Measurements from ENCODE around the gene SPRR2A.
"Not testable (repeated sequence)": the region's sequence is repeated elsewhere in the genome, so short reads cannot be mapped to it uniquely, and the experiment has no call there.

Gene SPRR2A

DNA sequence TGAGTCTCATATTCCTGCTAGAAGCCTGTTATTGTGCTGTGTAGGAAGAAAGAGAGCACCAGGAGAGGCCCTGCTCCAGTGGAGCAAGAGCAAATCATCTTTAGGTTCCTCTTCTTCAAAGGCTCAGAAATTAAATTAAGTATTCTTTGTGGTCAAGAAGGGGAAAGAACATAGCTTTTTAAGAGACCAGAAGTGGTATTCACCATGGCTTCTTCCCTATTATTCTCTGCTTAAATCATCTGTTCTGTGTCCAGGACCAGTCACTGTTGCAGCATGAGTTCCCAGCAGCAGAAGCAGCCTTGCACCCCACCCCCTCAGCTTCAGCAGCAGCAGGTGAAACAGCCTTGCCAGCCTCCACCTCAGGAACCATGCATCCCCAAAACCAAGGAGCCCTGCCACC, 25.2 kb downstream of the SPRR2A start:
- no peak for TF ChIP-seq CTCF (IDR thresholded peaks at IDR 0.05; ENCODE audit: low read depth, low read length)
- Histone ChIP-seq H3K4me3 (ENCODE audit: low read depth, low read length) (no peak overlapping the region), H3K9me3 (ENCODE audit: severe bottlenecking) (peaks cover 8% of the 10 kb centered on the region), H3K27ac (no peak overlapping the region), H3K27me3 (ENCODE audit: insufficient read depth, low read depth, severe bottlenecking) (no peaks in the 10 kb centered on the region), H3K36me3 (no peaks in the 10 kb centered on the region)
- DNase-seq = no peak

GRCh38 chr1:153030895-153031294, 26.4 kb downstream of the SPRR2A start, which contains the start of gene SPRR1B:
Gene SPRR1B, plus strand, starts transcription at chr1:153031203. Its CDS starts 1,143 bp downstream, at chr1:153032346.
- no peaks in the 10 kb centered on the region for H3K36me3 ChIP-seq
- no peak for DNase-seq
- no peak within 1 kb of the TSS for H3K4me3 ChIP-seq (ENCODE audit: low read depth, low read length)
- TF ChIP-seq CTCF (IDR thresholded peaks at IDR 0.05; ENCODE audit: low read depth, low read length) = no peak
- H3K9me3 ChIP-seq (ENCODE audit: severe bottlenecking) = peaks cover 8% of the 10 kb centered on the region
- H3K27ac ChIP-seq = peak within 1 kb of the TSS; percentile 86
- H3K27me3 ChIP-seq (ENCODE audit: insufficient read depth, low read depth, severe bottlenecking) = no peaks in the 10 kb centered on the region

GRCh38 chr1:153028766-153029165, 28.5 kb downstream of the SPRR2A start:
- H3K27me3 ChIP-seq (ENCODE audit: insufficient read depth, low read depth, severe bottlenecking) = no peaks in the 10 kb centered on the region
- peak overlapping the region; percentile 86 for H3K27ac ChIP-seq
- peaks cover 8% of the 10 kb centered on the region for H3K9me3 ChIP-seq (ENCODE audit: severe bottlenecking)
- peak; percentile 90 for DNase-seq
- no peaks in the 10 kb centered on the region for H3K36me3 ChIP-seq
- no peak for TF ChIP-seq CTCF (IDR thresholded peaks at IDR 0.05; ENCODE audit: low read depth, low read length)
- H3K4me3 ChIP-seq (ENCODE audit: low read depth, low read length) = no peak overlapping the region

DNA sequence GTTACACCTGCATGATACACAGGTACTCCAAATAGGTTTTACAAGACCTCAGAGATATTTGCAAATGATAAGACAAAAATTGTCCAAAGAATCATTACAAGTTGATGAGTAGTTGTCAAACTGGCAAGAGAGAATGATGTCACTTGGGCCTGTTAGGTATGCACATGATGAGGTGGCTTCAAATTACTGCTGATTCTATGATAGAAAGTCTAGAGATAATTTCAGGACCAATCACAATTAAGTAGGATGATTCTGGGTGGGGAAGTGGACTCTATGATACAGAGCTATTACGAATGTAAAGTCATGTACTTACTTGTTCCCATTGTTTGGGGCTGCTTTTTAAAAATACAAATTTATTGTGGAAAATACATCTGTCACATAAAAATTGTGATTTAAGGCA, 31.5 kb downstream of the SPRR2A start:
- Histone ChIP-seq H3K36me3 (no peaks in the 10 kb centered on the region), H3K9me3 (ENCODE audit: severe bottlenecking) (peaks cover 11% of the 10 kb centered on the region), H3K4me3 (ENCODE audit: low read depth, low read length) (no peak overlapping the region), H3K27ac (no peak overlapping the region), H3K27me3 (ENCODE audit: insufficient read depth, low read depth, severe bottlenecking) (no peaks in the 10 kb centered on the region)
- DNase-seq = no peak
- TF ChIP-seq CTCF (IDR thresholded peaks at IDR 0.05; ENCODE audit: low read depth, low read length) = no peak

- peak; percentile 2 for DNase-seq
- H3K36me3 ChIP-seq = no peaks in the 10 kb centered on the region
- H3K27me3 ChIP-seq (ENCODE audit: insufficient read depth, low read depth, severe bottlenecking) = no peaks in the 10 kb centered on the region
- H3K27ac ChIP-seq = no peak overlapping the region
- no peak overlapping the region for H3K4me3 ChIP-seq (ENCODE audit: low read depth, low read length)
- no peak for TF ChIP-seq CTCF (IDR thresholded peaks at IDR 0.05; ENCODE audit: low read depth, low read length)
- peaks cover 15% of the 10 kb centered on the region for H3K9me3 ChIP-seq (ENCODE audit: severe bottlenecking)
These were observed 32.9 kb downstream of the SPRR2A start for GRCh38 chr1:153024413-153024812.

- no peak overlapping the region for H3K4me3 ChIP-seq (ENCODE audit: low read depth, low read length)
- no peaks in the 10 kb centered on the region for H3K36me3 ChIP-seq
- no peaks in the 10 kb centered on the region for H3K27me3 ChIP-seq (ENCODE audit: insufficient read depth, low read depth, severe bottlenecking)
- no peak for TF ChIP-seq CTCF (IDR thresholded peaks at IDR 0.05; ENCODE audit: low read depth, low read length)
- peaks cover 13% of the 10 kb centered on the region for H3K9me3 ChIP-seq (ENCODE audit: severe bottlenecking)
- DNase-seq = peak; percentile 8
- H3K27ac ChIP-seq = no peak overlapping the region
These were observed 34.2 kb downstream of the SPRR2A start for GRCh38 chr1:153023109-153023508.

DNA sequence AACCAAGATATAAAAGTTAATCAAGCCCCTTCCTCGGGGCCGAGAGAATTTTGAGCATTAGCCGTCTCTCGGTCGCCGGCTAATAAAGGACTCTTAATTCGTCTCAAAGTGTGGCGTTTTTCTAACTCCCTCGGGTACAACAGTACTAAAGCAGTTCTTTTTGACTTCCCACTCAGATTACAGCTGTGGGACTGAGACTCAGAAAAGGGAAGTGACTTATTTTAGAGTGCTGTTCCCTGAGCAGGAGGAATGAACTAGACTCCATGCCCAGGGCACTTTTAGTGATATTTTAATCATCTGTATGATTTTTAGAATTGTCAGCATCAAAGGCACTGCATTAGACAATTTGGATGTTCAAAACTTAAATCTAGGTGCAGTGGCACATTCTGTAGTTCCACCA, 35.0 kb downstream of the SPRR2A start:
- DNase-seq = peak; percentile 2
- H3K9me3 ChIP-seq (ENCODE audit: severe bottlenecking) = peaks cover 16% of the 10 kb centered on the region
- H3K36me3 ChIP-seq; H3K4me3 ChIP-seq (ENCODE audit: low read depth, low read length); H3K27me3 ChIP-seq (ENCODE audit: insufficient read depth, low read depth, severe bottlenecking); H3K27ac ChIP-seq: not testable (repeated sequence)

DNA sequence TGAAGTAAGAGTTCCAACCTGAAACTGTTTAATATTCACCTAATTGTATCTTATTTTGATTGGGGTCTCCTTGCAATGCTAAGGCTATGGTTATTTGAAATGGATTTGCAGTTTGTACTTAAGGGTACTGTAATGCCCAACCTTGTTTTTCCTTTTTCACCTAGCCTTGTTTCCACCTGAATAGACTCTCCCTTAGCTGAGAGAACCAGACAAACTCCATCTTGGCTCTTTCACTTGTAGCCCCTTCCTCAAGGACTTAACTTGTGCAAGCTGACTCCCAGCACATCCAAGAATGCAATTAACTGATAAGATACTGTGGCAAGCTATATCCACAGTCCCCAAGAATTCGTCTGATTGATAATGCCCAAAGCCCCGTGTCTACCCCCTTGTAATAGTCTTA, 35.5 kb downstream of the SPRR2A start:
- not testable (repeated sequence) for DNase-seq; H3K36me3 ChIP-seq; H3K27me3 ChIP-seq (ENCODE audit: insufficient read depth, low read depth, severe bottlenecking); H3K27ac ChIP-seq; H3K4me3 ChIP-seq (ENCODE audit: low read depth, low read length)
- peaks cover 16% of the 10 kb centered on the region for H3K9me3 ChIP-seq (ENCODE audit: severe bottlenecking)

- not testable (repeated sequence) for H3K9me3 ChIP-seq (ENCODE audit: severe bottlenecking); H3K36me3 ChIP-seq; H3K4me3 ChIP-seq (ENCODE audit: low read depth, low read length); H3K27me3 ChIP-seq (ENCODE audit: insufficient read depth, low read depth, severe bottlenecking); H3K27ac ChIP-seq
- DNase-seq = peak; percentile 3
These were observed 46.0 kb downstream of the SPRR2A start for GRCh38 chr1:153011235-153011758.

Data from WERI-Rb-1 (cell line).